Measurements from ENCODE around the gene EPN2.

DNA sequence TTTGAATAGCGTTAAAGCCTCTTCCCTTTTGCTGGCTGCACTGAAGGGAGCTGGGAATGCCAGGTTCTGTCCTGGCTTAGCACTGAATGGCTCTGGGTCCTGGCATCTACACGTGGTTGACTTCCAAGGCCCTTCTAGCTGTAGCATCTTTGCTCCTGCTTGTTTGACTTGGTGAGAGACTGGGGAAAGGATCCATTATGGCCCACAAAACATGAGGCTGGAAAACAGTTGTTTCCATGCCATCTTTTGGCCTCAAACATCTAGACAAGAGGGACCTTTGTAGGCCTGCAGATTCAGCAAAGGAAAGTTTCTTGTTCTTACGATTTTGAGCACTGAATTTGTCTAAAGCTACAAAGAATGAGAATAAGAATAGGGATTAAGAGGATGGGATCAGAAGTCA lies 32.5 kb downstream of the EPN2 start:
- TF ChIP-seq, protein P1, sequence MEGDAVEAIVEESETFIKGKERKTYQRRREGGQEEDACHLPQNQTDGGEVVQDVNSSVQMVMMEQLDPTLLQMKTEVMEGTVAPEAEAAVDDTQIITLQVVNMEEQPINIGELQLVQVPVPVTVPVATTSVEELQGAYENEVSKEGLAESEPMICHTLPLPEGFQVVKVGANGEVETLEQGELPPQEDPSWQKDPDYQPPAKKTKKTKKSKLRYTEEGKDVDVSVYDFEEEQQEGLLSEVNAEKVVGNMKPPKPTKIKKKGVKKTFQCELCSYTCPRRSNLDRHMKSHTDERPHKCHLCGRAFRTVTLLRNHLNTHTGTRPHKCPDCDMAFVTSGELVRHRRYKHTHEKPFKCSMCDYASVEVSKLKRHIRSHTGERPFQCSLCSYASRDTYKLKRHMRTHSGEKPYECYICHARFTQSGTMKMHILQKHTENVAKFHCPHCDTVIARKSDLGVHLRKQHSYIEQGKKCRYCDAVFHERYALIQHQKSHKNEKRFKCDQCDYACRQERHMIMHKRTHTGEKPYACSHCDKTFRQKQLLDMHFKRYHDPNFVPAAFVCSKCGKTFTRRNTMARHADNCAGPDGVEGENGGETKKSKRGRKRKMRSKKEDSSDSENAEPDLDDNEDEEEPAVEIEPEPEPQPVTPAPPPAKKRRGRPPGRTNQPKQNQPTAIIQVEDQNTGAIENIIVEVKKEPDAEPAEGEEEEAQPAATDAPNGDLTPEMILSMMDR (IDR thresholded peaks at IDR 0.05), result no peak
- no peak for TF ChIP-seq POLR2A (IDR thresholded peaks at IDR 0.05)
